ENCODE measurements around the gene ZDHHC11.

- TF ChIP-seq POLR2A (IDR thresholded peaks at IDR 0.05), result no peak
- TF ChIP-seq, protein P1, sequence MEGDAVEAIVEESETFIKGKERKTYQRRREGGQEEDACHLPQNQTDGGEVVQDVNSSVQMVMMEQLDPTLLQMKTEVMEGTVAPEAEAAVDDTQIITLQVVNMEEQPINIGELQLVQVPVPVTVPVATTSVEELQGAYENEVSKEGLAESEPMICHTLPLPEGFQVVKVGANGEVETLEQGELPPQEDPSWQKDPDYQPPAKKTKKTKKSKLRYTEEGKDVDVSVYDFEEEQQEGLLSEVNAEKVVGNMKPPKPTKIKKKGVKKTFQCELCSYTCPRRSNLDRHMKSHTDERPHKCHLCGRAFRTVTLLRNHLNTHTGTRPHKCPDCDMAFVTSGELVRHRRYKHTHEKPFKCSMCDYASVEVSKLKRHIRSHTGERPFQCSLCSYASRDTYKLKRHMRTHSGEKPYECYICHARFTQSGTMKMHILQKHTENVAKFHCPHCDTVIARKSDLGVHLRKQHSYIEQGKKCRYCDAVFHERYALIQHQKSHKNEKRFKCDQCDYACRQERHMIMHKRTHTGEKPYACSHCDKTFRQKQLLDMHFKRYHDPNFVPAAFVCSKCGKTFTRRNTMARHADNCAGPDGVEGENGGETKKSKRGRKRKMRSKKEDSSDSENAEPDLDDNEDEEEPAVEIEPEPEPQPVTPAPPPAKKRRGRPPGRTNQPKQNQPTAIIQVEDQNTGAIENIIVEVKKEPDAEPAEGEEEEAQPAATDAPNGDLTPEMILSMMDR (IDR thresholded peaks at IDR 0.05), result no peak
Observed at GRCh38 chr5:756865-757345, 93.9 kb downstream of the ZDHHC11 start.
